Cortex of kidney (tissue), 1 donor: ENCODE results near the gene C2CD4C.
"Not testable (repeated sequence)": the region's sequence is repeated elsewhere in the genome, so short reads cannot be mapped to it uniquely, and the experiment has no call there.

Experiments
- DNase-seq: peaks from one replicate; lab custom pipeline; 2025; lab: John Stamatoyannopoulos, UW

Gene C2CD4C

GRCh38 chr19:398719-399118 is 10.2 kb downstream of the C2CD4C start:
- DNase-seq, result no peak

GRCh38 chr19:397941-398706 is 10.8 kb downstream of the C2CD4C start:
- DNase-seq, result no peak

GRCh38 chr19:397321-397720 is 11.6 kb downstream of the C2CD4C start:
- DNase-seq, result no peak

- DNase-seq, result no peak
These were observed 13.5 kb downstream of the C2CD4C start for GRCh38 chr19:395467-395866.

- DNase-seq, result not testable (repeated sequence)
These were observed 14.1 kb downstream of the C2CD4C start for GRCh38 chr19:394857-395256.

GRCh38 chr19:393560-393959 is 15.4 kb downstream of the C2CD4C start:
- not testable (repeated sequence) for DNase-seq

- DNase-seq, result no peak
These were observed 16.5 kb downstream of the C2CD4C start for GRCh38 chr19:392375-392970.

GRCh38 chr19:391726-392374 is 17.1 kb downstream of the C2CD4C start:
- no peak for DNase-seq

GRCh38 chr19:391207-391557 is 17.8 kb downstream of the C2CD4C start:
- DNase-seq, result no peak

GRCh38 chr19:390386-391206 is 18.4 kb downstream of the C2CD4C start:
- no peak for DNase-seq

- DNase-seq, result no peak
These were observed 19.0 kb downstream of the C2CD4C start for GRCh38 chr19:389935-390289.

- no peak for DNase-seq
These were observed 19.6 kb downstream of the C2CD4C start for GRCh38 chr19:389255-389934.

- DNase-seq, result no peak
These were observed 20.3 kb downstream of the C2CD4C start for GRCh38 chr19:388691-389090.

GRCh38 chr19:387777-388176 is 21.2 kb downstream of the C2CD4C start:
- DNase-seq, result no peak

GRCh38 chr19:386632-387301 is 22.2 kb downstream of the C2CD4C start:
- DNase-seq, result not testable (repeated sequence)

- DNase-seq, result not testable (repeated sequence)
These were observed 22.8 kb downstream of the C2CD4C start for GRCh38 chr19:386189-386588.

GRCh38 chr19:384799-385169 is 24.2 kb downstream of the C2CD4C start:
- DNase-seq, result no peak

- no peak for DNase-seq
These were observed 24.8 kb downstream of the C2CD4C start for GRCh38 chr19:383922-384798.

GRCh38 chr19:383040-383439 is 25.9 kb downstream of the C2CD4C start:
- no peak for DNase-seq

GRCh38 chr19:382578-382977 is 26.4 kb downstream of the C2CD4C start:
- not testable (repeated sequence) for DNase-seq
